Right hindlimb (tissue), 1 donor: ENCODE data around the gene TMED3.
"Not testable (repeated sequence)": the region's sequence is repeated elsewhere in the genome, so short reads cannot be mapped to it uniquely, and the experiment has no call there.

ENCODE experiments used
- DNase-seq: peaks from one replicate; pipeline ENCODE4 v3.0.0-alpha.2; 2018

TMED3 gene

DNA sequence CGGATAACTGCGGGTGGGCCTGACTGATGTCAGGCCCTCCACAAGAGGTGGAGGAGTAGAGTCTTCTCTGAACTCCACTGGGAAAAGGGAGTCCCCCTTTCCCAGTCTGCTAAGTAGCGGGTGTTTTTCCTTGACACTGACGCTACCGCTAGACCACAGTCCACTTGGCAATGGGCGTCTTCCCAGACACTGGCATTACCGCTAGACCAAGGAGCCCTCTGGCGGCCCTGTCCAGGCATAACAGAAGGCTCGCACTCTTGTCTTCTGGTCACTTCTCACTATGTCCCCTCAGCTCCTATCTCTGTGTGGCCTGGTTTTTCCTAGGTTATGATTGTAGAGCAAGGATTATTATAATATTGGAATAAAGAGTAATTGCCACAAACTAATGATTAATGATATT lies 9.1 kb downstream of the TMED3 start:
- DNase-seq, result not testable (repeated sequence)

DNA sequence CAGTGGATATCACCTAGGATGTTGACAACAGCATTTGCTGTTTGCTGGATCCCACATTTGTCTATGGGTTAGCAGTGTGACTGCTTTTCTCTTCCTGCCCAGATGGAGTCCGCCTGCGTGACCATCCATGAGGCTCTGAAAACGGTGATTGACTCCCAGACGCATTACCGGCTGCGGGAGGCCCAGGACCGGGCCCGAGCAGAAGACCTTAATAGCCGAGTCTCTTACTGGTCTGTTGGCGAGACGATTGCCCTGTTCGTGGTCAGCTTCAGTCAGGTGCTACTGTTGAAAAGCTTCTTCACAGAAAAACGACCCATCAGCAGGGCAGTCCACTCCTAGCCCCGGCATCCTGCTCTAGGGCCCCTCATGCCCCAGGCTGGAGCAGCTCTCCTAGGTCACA lies 11.0 kb downstream of the TMED3 start:
- DNase-seq, result no peak

DNA sequence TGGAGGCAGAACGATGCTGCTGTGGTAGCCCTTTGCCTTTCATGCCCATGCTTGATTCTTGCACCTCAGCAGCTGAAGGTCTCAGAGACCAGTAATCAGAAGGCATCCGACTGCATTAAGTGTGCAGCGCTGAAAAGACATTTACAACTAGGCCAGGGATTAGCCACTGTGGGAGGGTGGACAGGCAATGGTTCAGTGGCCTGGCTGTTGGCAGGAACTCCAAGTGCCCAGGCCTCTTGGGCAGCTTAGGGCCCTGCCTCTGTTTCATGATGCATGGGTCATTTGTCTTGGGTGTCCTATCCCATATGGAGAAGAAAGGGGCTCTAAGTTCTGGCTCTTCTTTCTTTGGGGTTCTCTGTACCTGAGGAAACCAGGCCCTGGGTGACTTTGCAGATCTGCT lies 11.4 kb downstream of the TMED3 start:
- no peak for DNase-seq

DNA sequence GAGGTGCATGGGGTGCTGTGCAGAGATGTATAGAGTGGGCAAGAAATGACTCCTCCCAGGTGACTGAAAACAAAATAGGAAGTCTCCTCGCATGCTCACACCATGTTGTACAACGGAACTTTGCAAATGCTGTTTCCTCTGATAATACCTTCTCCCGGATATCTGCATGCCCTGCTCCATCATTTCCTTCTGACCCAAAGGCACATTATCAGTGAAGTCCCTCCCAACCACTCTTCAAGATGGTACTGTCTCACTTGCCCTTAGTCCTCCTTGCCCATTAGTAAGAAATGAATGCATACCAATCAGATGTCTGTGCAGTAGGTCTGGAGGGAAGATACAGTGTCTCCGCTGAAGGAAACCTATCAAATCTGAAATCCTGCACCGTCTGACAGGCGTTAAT lies 12.0 kb downstream of the TMED3 start:
- DNase-seq, result no peak

DNA sequence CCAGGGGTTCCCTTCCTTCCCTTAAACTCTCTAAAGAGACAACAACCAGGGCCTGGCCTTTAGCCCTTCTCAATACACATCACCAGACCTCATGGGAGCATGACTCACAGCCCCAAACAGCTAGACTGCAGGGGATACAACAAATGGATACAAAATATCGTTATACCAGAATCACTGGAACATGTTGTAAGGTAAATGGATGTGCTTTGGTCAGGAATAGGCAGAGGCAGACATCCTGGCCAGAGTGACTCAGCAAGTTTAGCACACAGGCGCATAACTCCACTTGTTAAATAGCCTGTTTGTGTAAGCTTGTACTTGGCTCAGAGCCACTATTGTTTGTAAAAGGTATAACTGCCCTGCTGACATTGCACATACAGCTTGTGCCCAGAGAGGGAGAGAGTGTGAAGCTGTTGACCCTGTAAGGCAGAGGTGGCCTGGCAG lies 18.3 kb downstream of the TMED3 start:
- no peak for DNase-seq

DNA sequence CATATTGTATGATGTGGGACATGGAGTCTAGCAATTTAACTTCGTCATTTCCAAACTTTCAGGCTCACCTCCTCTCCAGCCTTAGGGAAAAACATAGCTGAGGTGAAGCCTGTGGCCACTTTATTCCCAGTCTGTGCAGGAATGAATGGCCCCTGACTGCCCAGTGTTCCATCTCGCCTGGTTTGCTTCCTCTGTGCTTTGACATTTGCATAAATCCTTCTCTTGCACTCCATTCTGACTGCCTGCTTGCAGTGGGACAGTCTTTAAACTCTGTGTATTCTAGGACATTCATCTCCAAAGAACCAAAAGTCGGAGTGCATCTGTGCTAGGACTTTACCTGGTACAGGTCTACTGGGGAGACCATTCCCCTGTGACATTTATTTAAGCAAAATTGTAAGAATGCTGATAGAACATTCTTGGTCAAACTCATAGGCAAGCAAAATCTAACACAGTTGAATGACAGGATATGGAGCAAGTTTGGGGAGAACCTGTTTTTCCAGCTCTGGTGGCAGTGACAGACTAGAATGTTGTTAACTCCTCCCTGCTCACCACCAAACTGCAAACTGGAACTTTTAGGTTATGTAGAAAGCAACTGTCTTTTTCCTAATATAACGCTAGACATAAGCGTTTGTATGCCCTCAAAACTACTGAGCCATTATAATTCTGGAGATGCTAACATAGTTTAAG lies 22.1 kb downstream of the TMED3 start:
- no peak for DNase-seq

DNA sequence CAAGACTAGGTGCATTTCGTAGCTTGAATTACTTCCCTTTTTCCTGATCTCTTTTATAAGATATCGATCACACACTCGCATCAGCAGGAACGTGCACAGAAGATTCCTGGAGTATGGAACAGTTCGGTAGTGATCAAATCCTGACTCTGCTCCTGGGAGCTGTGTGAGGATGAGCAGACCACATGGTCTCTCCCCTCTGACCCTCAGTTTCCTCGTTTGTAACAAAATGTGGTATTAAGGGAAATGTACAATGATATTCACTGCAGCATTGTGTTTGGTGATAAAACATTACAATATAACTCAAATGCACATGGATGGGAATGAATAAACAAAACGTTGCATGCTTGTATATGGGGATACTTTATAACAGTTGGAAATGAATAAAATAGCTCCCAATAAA lies 26.7 kb downstream of the TMED3 start:
- no peak for DNase-seq

DNA sequence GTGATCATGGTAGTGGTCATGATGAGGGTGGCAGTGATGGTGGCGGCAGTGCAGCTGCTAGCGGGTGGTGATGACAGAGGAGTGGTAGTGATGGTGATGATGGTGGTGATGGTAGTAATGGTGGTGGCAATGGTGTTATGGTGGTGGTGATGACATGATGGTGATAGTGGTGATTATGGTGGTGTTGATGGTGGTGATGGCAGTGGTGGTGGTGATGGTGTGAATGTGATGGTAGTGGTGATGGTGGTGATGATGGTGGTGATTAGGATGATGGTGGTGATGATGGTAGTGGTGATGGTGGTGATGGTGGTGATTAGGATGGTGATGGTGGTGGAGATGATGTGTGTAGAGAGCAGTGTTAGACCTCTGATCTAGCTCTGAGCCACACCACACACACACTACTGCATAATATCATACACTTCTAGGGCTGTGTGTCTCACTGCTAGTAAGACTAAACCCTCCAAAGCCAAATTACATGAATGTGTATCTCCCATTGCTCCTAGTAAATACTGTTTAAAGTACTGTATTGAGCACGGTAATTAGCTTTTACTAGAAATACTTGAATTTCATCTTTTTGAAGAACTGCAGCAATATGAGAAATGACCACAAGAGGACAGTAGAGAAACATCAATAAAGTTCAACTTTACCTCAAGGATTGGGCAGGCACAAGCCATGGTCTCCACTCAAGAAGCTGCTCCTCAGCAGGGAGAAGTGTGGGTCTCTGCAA lies 28.8 kb downstream of the TMED3 start:
- DNase-seq, result no peak

DNA sequence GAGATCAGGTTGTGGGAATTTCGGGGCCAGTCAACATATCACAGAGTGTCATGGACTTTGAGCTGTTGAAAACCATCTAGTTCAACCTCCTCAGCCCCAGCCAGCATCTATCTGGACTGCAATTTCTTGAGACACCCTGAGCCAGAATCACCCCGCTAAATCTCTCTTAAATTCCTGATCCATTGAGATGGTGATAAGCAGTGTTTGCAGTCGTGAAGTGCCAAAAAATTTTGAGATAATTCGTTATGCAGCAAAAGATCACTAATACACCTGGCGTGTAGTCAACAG lies 29.3 kb downstream of the TMED3 start:
- no peak for DNase-seq

DNA sequence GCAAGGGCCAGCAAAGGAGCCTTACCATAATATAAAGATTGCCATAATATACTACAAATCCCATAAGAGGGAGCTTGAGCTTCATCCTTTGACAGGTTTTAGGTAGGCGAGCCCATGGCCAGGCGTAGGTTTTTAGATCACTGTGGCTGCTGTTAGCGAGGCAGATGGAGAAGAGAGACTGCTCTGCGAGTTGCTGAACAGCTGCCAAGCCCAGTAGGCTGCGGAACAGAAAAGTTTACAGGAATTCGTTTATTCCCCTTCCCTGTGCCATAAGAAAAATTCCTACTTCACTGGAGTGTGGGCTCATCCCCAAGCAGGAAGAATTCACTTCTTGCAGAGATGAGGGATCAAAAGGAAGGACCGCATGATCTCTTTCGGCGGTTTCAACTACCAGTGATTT lies 30.5 kb downstream of the TMED3 start:
- peak; percentile 36 for DNase-seq

DNA sequence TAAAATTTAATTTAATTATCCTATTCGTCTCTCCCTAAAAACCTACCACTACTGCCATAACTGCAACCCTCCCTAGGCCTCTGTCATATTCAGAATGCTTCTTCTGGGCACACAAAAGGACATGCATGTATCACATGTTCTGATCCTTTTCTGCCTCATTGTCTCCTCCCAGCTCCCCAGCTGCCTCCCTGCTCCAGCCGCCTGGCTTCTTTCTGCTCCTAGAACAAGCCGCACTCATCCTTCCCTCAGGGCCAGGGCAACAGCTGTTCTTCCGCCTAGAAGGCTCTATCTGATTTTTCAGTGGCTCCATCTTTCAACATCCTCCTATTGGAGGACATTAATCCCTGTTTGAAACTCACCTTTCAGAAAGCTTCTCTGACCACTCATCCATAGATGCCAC lies 38.6 kb downstream of the TMED3 start:
- no peak for DNase-seq

DNA sequence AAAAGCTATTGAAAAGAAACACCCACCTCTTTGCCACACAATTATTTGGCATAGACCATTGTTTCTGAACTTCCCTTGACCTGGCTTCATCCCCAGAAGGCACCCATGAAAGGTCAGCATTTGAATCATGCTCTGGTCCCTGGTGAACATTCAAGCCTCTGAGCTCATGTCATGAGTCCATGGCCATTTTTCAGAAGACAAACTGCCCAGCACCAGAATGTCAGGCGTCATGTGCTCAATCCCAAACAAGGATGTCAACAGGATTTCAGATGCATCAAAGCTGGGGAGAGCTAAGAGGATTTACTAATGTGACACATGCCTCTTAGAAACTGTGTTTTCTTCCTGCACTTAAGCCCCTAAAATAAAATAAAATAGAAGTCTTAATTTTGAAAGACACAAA lies 41.3 kb downstream of the TMED3 start:
- no peak for DNase-seq

DNA sequence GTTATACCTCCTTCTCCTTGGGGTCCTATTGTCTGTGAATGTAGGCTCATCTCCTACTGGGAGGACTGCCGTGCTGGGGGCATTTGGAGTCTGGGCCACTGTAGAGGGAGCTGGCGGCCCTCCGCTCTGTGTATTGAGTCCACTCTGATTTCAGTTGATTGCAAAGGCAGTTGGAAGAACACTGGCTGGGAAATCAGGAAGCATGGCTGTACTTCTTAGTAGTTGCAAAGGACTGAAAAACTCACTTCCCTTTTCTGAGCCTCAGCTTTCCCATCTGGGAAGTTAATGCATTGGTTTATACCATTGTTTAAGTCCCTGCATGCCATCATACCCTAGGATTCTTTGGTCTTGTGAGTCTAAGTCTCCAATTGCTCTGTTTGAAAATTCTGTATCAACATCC lies 46.7 kb downstream of the TMED3 start:
- no peak for DNase-seq

DNA sequence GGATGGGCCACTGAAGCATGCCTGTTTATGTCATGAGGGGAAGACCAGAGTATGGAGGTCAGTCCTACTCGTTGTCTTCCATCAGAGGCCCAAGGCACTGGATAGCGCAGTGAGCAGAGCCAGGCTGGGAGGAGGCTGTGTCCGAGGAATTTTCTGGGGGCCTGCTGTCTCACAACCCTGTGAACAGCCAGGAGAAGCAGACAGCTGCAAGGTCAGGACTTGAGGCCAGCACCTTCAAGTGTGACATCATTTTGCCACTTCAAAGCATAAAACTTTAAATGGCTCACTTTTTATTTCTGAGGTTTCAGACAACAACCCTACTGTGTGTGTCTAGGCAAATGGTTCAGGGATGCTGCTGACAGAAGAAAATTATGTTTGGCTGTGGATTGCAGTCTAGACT lies 47.2 kb downstream of the TMED3 start:
- no peak for DNase-seq

DNA sequence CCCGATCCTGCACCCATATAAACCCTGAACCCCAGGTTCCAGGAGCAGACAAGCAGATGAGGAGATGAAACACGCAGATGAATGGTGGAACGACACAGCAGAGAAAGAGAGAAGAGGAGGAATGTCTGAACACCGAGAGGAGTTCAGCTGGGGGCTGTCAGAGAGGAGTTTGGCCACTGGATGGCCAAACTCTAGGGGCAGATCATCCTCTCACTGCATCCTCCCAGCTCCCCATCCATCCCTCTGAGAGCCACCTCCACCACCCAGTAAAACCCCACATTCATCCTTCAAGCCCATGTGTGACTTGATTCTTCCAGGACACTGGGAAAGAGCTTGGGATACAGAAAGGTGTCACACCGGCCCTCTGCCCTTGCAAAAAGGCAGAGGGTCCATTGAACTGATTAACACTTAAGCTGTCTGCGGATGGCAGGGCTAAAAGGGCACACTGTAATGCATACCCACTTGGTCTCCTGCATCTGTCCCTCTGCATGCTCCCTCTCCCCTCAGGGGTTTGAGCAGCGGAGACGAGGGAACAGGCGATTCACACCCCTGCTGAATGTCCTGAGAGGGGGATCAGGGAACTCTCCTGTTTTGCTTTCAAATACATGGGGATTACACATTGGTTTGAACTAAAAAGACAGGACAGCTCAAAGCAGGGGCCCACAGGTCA lies 53.8 kb downstream of the TMED3 start:
- no peak for DNase-seq

DNA sequence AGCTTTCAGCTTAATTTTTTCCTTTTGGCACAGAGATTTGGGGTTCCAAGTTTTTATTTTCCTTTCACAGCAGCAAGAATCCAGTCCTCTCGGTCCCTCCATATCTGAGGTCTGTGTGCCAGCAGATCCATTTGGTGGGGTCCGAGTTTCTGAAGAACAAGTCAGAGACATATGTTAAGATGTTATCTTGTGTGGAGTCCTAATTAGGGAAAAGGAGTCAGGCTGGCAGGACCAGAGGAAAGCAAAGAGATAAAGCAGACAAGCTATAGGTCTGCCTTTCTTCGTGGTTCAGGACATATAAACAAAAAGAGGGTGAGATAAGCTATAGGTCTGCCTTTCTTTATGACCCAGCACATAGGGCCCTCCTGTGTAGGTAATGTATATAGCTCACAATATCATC lies 54.9 kb downstream of the TMED3 start:
- no peak for DNase-seq

DNA sequence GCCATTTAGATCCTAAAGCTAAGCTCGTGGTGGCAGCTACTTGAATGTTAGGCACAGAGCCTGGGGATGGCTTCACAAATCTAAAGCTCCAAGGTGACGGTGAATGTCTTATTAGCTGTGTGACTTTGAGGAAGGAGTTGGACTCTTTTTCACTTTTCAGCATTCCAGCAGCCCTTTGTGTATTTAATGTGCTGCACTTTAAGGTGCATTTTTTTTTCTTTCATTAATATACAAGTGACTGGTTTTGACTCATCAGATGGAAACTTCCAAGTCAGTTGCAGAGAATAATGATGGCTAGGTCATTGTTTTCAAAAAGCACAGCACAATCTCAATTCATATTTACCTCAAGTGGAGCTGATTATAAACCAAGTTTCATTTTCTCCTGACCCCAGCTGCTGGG lies 55.8 kb downstream of the TMED3 start:
- DNase-seq, result no peak

DNA sequence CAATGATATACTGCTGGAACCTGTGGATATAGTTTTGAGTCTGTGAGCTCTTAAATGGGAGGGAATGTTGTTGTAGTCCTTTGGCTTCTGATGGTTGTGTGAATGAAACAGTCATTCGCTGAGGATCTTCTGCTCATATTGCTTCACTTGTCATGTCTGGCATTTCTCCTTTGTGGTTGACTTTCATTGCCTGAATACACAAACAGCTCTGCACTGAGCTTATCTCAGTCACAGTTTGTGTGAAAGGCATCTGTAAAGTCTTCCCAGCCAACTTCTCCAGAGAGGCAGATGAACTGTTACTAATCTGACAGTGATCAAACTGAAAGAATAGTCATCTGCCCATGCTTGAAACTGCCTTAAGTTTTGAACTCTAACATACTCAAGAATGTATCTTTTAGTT lies 59.8 kb downstream of the TMED3 start:
- no peak for DNase-seq

DNA sequence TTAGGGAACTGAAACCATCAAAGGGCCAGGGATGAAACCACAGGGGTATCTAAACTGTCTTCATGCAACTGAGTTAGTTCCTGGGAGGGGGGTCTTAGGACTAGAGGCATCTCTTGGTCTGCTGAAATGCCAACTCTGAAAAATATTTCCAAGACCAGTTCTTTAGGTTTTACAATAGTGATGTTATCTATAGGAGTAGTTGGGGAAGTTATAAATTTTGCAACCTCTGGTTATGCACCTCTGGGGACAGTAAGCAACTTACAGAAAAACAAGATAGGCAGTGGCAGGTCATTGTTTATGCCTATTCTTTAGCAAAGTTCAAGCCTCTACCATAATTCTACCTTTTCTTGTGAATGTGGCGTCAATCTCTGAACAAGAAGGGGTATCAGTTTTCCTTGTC lies 60.7 kb downstream of the TMED3 start:
- DNase-seq, result no peak

DNA sequence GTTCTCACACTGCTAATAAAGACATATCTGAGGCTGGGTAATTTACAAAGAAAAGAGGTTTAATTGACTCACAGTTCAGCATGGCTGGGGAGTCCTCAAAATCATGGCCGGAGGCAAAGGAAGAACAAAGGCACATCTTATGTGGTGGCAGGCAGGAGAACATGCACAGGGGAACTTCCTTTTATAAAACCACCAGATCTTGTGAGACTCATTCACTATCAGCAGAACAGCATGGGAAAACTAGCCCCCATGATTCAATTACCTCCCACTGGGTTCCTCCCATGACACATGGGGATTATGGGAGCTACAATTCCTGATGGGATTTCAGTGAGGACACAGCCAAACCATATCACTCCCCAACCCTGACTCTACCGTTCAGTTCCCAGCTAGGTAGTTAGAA lies 61.5 kb downstream of the TMED3 start:
- DNase-seq, result no peak
